Measurements from ENCODE around the gene SCIN. TPM values are rescaled to one million over a fixed set of nuclear protein-coding genes. Genes with fewer than 3 reads are reported as not detected.

The SCIN gene
- total and polyA plus RNA-seq, 7 donors, result 0.28 to 59.4 (median 1.8) TPM

GRCh38 chr7:12582362-12582761 is 11.8 kb downstream of the SCIN start:
- TF ChIP-seq POLR2A (IDR thresholded peaks at IDR 0.05) (no peak), POLR2AphosphoS5 (IDR thresholded peaks at IDR 0.05) (no peak)
- DNase-seq, result no peak
- no peak overlapping the region for H3K4me3 ChIP-seq
- H3K4me1 ChIP-seq, result no peaks in the 10 kb centered on the region
- 12 to 64% methylated on average over 3 of the region's 3 CpGs for WGBS, 2 donors
- H3K27ac ChIP-seq, result no peak overlapping the region
- no peaks in the 10 kb centered on the region for H3K27me3 ChIP-seq
- no peaks in the 10 kb centered on the region for H3K9me3 ChIP-seq
- intact Hi-C loops (cut with DNase I), result no loop called here
- no peaks in the 10 kb centered on the region for H3K36me3 ChIP-seq

- no peaks in the 10 kb centered on the region for H3K27me3 ChIP-seq
- no peaks in the 10 kb centered on the region for H3K9me3 ChIP-seq
- H3K4me1 ChIP-seq, result no peaks in the 10 kb centered on the region
- no peak for DNase-seq
- no peak overlapping the region for H3K4me3 ChIP-seq
- intact Hi-C loops (cut with DNase I), result no loop called here
- TF ChIP-seq POLR2AphosphoS5 (IDR thresholded peaks at IDR 0.05), result no peak
- TF ChIP-seq CTCF (IDR thresholded peaks at IDR 0.05), result no peak
- TF ChIP-seq EP300 (IDR thresholded peaks at IDR 0.05), result no peak
- TF ChIP-seq POLR2A (IDR thresholded peaks at IDR 0.05), result no peak
- H3K36me3 ChIP-seq, result no peaks in the 10 kb centered on the region
- 78 to 82% methylated on average over 1 of the region's 1 CpG for whole genome bisulfite sequencing, 2 donors
- no peak overlapping the region for H3K27ac ChIP-seq
Observed at GRCh38 chr7:12583176-12583575, 12.7 kb downstream of the SCIN start.

GRCh38 chr7:12583922-12584321 is 13.4 kb downstream of the SCIN start:
- H3K4me3 ChIP-seq, result no peak overlapping the region
- H3K36me3 ChIP-seq, result no peaks in the 10 kb centered on the region
- H3K27ac ChIP-seq, result no peak overlapping the region
- intact Hi-C loops (cut with DNase I), result no loop called here
- H3K27me3 ChIP-seq, result no peaks in the 10 kb centered on the region
- H3K4me1 ChIP-seq, result no peaks in the 10 kb centered on the region
- no peak for TF ChIP-seq POLR2A (IDR thresholded peaks at IDR 0.05)
- no peak for TF ChIP-seq POLR2AphosphoS5 (IDR thresholded peaks at IDR 0.05)
- no peak for TF ChIP-seq CTCF (IDR thresholded peaks at IDR 0.05)
- TF ChIP-seq EP300 (IDR thresholded peaks at IDR 0.05), result no peak
- WGBS, 2 donors, result 22 to 73% methylated on average over 2 of the region's 2 CpGs
- DNase-seq, result no peak
- H3K9me3 ChIP-seq, result no peaks in the 10 kb centered on the region

GRCh38 chr7:12584930-12585329 is 14.4 kb downstream of the SCIN start:
- Histone ChIP-seq H3K27ac (no peak overlapping the region), H3K4me3 (no peak overlapping the region), H3K9me3 (no peaks in the 10 kb centered on the region), H3K27me3 (no peaks in the 10 kb centered on the region), H3K36me3 (no peaks in the 10 kb centered on the region), H3K4me1 (no peaks in the 10 kb centered on the region)
- WGBS, 2 donors, result 14 to 28% methylated on average over 7 of the region's 7 CpGs
- no peak for DNase-seq
- TF ChIP-seq EP300 (IDR thresholded peaks at IDR 0.05) (peak in 1 of 4 donors; percentile 14), POLR2AphosphoS5 (IDR thresholded peaks at IDR 0.05) (no peak)
- intact Hi-C loops (cut with DNase I), result no loop called here

GRCh38 chr7:12586271-12586670 is 15.8 kb downstream of the SCIN start:
- no peak for TF ChIP-seq CTCF (IDR thresholded peaks at IDR 0.05)
- TF ChIP-seq EP300 (IDR thresholded peaks at IDR 0.05), result no peak
- no peak for TF ChIP-seq POLR2A (IDR thresholded peaks at IDR 0.05)
- no peak for TF ChIP-seq POLR2AphosphoS5 (IDR thresholded peaks at IDR 0.05)
- intact Hi-C loops (cut with DNase I), result no loop called here
- H3K9me3 ChIP-seq, result no peaks in the 10 kb centered on the region
- H3K27ac ChIP-seq, result no peak overlapping the region
- H3K4me1 ChIP-seq, result no peaks in the 10 kb centered on the region
- no peak for DNase-seq
- H3K27me3 ChIP-seq, result no peaks in the 10 kb centered on the region
- no peaks in the 10 kb centered on the region for H3K36me3 ChIP-seq
- 88 to 90% methylated on average over 4 of the region's 4 CpGs for WGBS, 2 donors
- no peak overlapping the region for H3K4me3 ChIP-seq

GRCh38 chr7:12588259-12588904 is 17.9 kb downstream of the SCIN start:
- Histone ChIP-seq H3K9me3 (no peaks in the 10 kb centered on the region), H3K27ac (no peak overlapping the region), H3K4me1 (no peaks in the 10 kb centered on the region), H3K36me3 (no peaks in the 10 kb centered on the region), H3K27me3 (no peaks in the 10 kb centered on the region), H3K4me3 (no peak overlapping the region)
- intact Hi-C loops (cut with DNase I), result no loop called here
- 92% methylated on average over 11 of the region's 11 CpGs for WGBS, 2 donors
- no peak for TF ChIP-seq POLR2A (IDR thresholded peaks at IDR 0.05)
- no peak for TF ChIP-seq POLR2AphosphoS5 (IDR thresholded peaks at IDR 0.05)
- TF ChIP-seq CTCF (IDR thresholded peaks at IDR 0.05), result no peak
- no peak for TF ChIP-seq EP300 (IDR thresholded peaks at IDR 0.05)
- no peak for DNase-seq

Measured in sigmoid colon (tissue), 7 donors.